ENCODE results near the gene FAM110A.

GRCh38 chr20:836190-836589 is 2.7 kb downstream of the FAM110A start:
- TF ChIP-seq, protein P1, sequence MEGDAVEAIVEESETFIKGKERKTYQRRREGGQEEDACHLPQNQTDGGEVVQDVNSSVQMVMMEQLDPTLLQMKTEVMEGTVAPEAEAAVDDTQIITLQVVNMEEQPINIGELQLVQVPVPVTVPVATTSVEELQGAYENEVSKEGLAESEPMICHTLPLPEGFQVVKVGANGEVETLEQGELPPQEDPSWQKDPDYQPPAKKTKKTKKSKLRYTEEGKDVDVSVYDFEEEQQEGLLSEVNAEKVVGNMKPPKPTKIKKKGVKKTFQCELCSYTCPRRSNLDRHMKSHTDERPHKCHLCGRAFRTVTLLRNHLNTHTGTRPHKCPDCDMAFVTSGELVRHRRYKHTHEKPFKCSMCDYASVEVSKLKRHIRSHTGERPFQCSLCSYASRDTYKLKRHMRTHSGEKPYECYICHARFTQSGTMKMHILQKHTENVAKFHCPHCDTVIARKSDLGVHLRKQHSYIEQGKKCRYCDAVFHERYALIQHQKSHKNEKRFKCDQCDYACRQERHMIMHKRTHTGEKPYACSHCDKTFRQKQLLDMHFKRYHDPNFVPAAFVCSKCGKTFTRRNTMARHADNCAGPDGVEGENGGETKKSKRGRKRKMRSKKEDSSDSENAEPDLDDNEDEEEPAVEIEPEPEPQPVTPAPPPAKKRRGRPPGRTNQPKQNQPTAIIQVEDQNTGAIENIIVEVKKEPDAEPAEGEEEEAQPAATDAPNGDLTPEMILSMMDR (IDR thresholded peaks at IDR 0.05), result no peak
- TF ChIP-seq POLR2AphosphoS5 (IDR thresholded peaks at IDR 0.05; ENCODE audit: insufficient read depth in 1 of 2, low read depth in 1 of 2), result no peak

Measured in vagina (tissue), 2 donors.